HG02943 (cell line): ENCODE measurements around the gene TRIM65.
"Not testable (repeated sequence)": the region's sequence is repeated elsewhere in the genome, so short reads cannot be mapped to it uniquely, and the experiment has no call there.

Source experiments
- ATAC-seq: cut with Tn5 transposase; IDR thresholded peaks from one replicate; pipeline ENCODE4 v1.9.1; 2021; ENCODE audit warnings: mild to moderate bottlenecking, low read depth, moderate library complexity; ENCODE audit not compliant: unreplicated experiment

TRIM65 gene

GRCh38 chr17:75876938-75877751, 19.6 kb downstream of the TRIM65 start:
- no peak for ATAC-seq

GRCh38 chr17:75876190-75876937, 20.4 kb downstream of the TRIM65 start:
- no peak for ATAC-seq

GRCh38 chr17:75875940-75876189, 20.9 kb downstream of the TRIM65 start:
- ATAC-seq, result no peak

- no peak for ATAC-seq
These were observed 21.4 kb downstream of the TRIM65 start for GRCh38 chr17:75875182-75875939.

- ATAC-seq, result no peak
These were observed 22.2 kb downstream of the TRIM65 start for GRCh38 chr17:75874323-75875181.

GRCh38 chr17:75873587-75874322, 23.0 kb downstream of the TRIM65 start:
- no peak for ATAC-seq

GRCh38 chr17:75872434-75873351, 24.1 kb downstream of the TRIM65 start:
- ATAC-seq, result no peak

GRCh38 chr17:75870228-75870627, 26.5 kb downstream of the TRIM65 start:
- not testable (repeated sequence) for ATAC-seq

- ATAC-seq, result no peak
These were observed 27.2 kb downstream of the TRIM65 start for GRCh38 chr17:75869282-75870141.

- not testable (repeated sequence) for ATAC-seq
These were observed 27.9 kb downstream of the TRIM65 start for GRCh38 chr17:75868730-75869281.

- not testable (repeated sequence) for ATAC-seq
These were observed 31.2 kb downstream of the TRIM65 start for GRCh38 chr17:75865404-75866188.

- peak; percentile 6 for ATAC-seq
These were observed 31.9 kb downstream of the TRIM65 start for GRCh38 chr17:75864887-75865286.

- ATAC-seq, result peak; percentile 82
These were observed 32.3 kb downstream of the TRIM65 start for GRCh38 chr17:75864448-75864871.

GRCh38 chr17:75861927-75862317, 34.8 kb downstream of the TRIM65 start:
- no peak for ATAC-seq

GRCh38 chr17:75859358-75859757, 37.4 kb downstream of the TRIM65 start:
- ATAC-seq, result not testable (repeated sequence)

GRCh38 chr17:75856062-75856756, 40.5 kb downstream of the TRIM65 start:
- no peak for ATAC-seq
